Measurements from ENCODE around the gene LPIN3. TPM values are rescaled to one million over a fixed set of nuclear protein-coding genes. Genes with fewer than 3 reads are reported as not detected.

The LPIN3 gene
- total RNA-seq, 1 experiment from 2014 or later = 13.9 TPM

DNA sequence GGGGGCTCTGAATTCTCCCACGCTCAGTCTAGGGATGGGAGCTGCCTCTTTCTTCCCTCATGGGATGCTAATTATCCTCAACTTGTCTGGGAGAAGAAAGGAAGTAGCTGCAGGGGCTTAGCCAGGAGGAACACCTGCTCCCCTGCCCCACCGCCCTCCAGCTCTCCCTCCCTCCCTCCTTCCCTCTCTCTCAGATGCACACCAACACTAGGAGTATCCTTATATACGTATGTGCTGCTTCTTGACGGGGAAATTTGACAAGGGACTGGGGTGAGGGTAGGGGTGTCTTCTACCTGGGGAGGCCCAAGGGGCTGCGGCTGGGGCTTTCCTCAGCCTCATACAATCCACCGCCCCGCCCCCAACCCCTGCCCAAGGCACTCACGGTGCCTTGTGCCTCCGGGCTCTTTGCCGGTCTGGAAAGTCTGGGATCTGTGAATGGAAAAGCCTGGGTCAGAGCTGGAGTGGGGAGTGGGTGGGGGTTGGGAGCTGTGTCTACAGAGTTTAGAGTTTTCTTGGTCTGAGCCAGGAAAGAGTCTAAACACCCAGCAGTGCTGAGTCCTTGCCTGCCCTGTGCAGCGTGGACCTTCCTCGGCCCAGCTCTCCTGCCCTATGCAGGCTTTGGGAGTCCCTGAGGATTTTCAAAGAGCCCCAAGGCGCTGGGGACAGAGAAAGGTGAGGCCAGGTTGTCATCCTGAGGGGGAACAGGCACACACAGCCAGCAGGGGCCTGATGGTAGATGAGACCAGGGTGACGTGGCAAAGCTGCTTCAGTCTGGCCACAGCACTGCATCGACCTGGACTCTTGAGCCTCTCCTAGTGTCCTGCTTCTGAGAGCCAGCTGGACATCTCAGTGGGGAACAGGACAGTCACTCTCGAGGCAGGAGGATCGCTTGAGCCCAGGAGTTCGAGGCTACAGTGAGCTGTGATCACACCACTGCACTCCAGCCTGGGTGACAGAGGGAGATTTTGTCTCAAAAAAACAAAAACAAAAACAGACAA lies 55.3 kb downstream of the LPIN3 start:
- no peak for DNase-seq (ENCODE audit: low read depth)
- in situ Hi-C loops (cut with HindIII; ENCODE audit: low pct_unique_long_range_greater_than_20kb, low sequenced_read_pairs) = no loop called here

DNA sequence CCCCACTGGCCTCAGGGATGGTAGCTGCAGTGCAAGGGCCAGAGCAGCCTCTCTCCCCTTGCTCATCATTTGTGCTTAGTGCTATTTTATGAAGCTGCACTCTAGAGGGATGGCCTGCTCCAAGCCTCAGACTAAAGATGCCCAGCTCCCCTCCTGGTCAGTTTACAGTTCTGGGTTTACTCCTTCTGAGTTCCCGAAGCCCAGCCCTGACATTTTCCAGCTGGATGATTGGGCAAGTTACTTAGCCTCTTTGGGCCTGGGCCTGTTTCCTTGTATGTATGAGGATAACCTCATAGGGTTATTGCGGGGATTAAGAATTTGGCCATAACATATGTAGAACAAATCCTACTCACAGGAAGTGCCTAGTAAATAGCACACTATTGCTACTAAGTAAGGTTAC lies 57.8 kb downstream of the LPIN3 start:
- in situ Hi-C loops (cut with HindIII; ENCODE audit: low pct_unique_long_range_greater_than_20kb, low sequenced_read_pairs) = no loop called here
- DNase-seq (ENCODE audit: low read depth) = no peak

DNA sequence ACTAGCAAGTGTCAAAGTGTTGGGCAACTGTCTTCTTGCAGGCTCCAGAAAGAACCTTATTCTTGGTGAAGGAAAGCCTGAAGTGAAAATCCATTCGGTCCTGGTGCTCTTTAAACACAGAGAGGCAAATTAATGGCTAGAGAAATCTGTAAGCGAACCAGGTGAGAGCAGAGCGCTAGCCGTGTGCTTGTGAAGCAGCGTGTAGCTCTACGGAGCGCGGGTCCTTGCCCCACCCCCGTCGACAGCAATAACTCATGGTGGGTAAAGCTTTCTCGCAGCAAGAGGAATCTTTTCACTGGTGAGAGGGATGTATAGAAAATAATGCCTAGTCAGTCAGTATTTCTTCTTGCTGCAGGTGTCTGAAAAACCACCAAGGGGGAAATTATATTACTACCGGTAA lies 63.0 kb downstream of the LPIN3 start:
- in situ Hi-C loops (cut with HindIII; ENCODE audit: low pct_unique_long_range_greater_than_20kb, low sequenced_read_pairs) = no loop called here
- DNase-seq (ENCODE audit: low read depth) = no peak

DNA sequence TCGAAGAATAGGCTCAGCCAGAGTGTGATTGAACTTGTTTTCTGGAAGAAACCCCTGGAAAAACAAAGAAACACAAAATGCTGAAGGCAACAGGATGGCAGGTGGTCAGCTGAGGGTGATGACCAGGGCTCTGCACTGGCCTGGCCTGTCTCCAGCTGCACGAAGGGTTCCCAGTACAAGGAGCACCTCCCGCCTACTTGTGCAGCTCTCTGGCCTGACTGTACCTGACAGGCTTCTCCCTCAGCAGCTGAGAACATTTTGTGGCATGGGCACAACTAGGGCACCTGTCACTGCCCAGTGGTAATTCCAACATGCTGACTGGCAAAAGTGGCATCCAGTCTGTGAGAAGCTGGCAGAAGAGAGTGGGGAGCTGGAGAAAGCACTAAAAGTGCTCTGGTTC lies 64.8 kb downstream of the LPIN3 start:
- no peak for DNase-seq (ENCODE audit: low read depth)
- in situ Hi-C loops (cut with HindIII; ENCODE audit: low pct_unique_long_range_greater_than_20kb, low sequenced_read_pairs) = no loop called here

DNA sequence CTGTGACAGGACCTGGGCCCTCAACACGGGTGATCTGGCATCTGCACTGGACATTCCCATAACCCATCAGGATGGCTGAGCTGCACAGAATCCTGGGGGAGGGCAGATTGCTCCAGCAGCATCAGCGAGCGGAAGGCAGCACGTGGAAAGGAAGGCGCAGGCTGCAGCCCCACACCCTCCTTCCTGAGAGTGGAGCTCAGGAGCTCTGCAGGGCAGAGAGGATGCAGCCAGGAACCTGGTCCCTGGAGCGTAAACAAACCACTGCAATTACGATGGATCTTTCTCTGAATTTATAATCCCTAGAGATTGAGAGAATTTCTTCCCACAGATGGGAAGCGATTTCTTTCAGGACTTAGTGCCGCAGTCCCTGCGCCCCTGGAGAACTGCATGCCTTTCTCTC lies 65.7 kb downstream of the LPIN3 start:
- no peak for DNase-seq (ENCODE audit: low read depth)
- in situ Hi-C loops (cut with HindIII; ENCODE audit: low pct_unique_long_range_greater_than_20kb, low sequenced_read_pairs) = no loop called here

DNA sequence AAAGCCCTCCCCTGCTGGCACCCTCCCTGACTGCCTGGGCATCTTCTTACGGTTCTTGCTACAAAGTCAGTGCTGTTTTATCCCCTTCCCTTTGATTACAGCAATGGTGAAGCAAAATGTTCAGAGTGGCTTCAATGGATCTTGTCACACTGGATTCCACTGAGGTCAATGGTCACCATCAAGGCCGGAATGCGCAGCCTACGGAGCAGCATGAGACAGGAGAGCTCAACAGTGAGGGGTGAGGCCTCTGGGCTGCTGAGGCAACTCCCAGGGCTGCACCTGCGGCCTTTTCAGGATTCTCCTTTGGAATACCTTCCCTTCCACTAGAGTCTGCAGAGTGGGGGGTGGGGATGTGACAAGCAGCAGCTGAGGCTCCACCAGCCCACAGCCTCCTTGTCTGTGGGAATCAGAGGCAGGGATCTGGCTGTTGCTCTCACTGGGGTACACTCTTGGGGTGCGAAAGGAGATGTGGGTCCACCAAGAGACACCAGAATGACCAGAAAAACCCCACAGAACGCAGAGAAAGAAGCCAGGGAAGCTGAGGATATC lies 66.3 kb downstream of the LPIN3 start:
- DNase-seq (ENCODE audit: low read depth) = no peak

DNA sequence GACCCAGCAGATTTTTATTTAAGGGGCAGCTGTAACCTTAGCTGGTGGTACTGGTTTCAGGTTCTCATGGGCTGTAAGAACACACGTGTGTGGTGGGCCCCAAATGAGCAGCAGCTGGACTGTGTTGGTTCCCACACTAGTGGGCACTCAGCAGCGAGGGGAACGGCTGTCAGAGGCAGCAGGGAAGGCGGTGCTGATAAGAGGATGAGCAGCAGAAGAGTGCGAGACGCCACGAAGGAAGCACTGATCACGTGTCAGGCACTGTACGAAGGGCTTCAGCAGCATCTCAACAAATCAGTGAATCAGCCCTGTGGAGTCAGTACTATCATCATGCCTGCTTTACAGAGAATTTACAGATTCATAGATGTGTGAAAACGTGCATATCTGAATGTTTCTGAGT lies 67.0 kb downstream of the LPIN3 start:
- in situ Hi-C loops (cut with HindIII; ENCODE audit: low pct_unique_long_range_greater_than_20kb, low sequenced_read_pairs) = no loop called here

More for the DNA sequence above, 66.3 kb downstream of the LPIN3 start:
- in situ Hi-C loops (cut with HindIII; ENCODE audit: low pct_unique_long_range_greater_than_20kb, low sequenced_read_pairs) = no loop called here

DNA sequence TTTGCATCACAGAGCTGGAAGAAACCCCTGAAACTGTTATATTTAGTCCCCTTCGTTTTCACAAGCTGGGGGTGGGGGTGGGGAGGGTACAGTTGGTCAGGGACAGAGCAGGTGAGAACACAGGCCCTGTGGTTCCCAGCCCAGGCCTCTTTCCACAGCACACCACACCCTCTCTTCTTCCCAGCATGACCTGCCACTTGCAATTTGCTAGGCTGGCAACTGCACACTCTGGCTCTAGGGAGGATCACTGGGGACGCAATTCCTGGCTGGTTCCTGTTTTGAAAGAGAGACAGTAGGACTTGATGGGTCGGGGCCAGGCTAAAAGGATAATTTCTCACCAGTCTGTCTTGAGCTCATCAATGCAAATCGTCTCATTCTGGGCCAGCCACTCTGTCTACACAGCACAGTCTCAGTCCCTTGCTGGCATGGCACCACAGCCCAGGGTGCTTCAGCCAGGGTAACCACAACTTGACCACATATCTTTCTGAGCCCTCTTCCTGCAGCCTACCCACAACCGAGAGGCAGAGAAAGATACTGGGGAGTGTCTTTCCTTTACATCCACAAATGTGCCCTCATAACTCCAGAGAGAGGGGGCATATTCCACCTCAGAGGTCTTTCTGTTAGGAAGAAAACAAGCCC lies 67.7 kb downstream of the LPIN3 start:
- in situ Hi-C loops (cut with HindIII; ENCODE audit: low pct_unique_long_range_greater_than_20kb, low sequenced_read_pairs) = no loop called here
- DNase-seq (ENCODE audit: low read depth) = no peak

More for the DNA sequence above, 67.0 kb downstream of the LPIN3 start:
- DNase-seq (ENCODE audit: low read depth) = no peak

DNA sequence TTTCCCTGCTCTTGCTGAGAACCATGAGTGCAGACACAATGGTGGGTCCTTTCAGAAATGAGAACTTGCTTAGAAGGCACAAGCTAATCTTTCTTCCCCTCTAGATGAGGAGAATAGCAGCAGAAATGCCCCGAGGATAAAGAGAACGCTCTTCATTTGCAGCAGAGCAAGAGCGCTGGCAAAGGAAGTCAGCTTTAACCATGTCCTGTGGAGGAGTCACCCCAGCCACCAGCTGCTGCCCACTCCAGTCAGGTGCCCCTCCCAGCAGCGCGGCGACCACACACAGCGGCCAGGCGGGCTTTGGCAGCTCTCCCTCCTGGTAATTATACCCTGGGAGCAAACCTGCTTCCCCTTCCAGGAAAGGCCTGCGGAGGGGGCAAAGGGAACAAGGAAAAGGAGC lies 68.4 kb downstream of the LPIN3 start:
- in situ Hi-C loops (cut with HindIII; ENCODE audit: low pct_unique_long_range_greater_than_20kb, low sequenced_read_pairs) = no loop called here
- no peak for DNase-seq (ENCODE audit: low read depth)

Other genes with a start within 250 kb of the LPIN3 start
- 37.6 and 80.0 TPM in 2 replicates for gene PLCG1, start 203.3 kb upstream of the LPIN3 start, total RNA-seq (2014; rRNA removed; shearing (Covaris generic); ENCODE audit: low replicate concordance)
- 3.5 and 5.9 TPM in 2 replicates for gene ZHX3, start 23.1 kb upstream of the LPIN3 start, total RNA-seq (2014; rRNA removed; shearing (Covaris generic); ENCODE audit: low replicate concordance)
- gene EMILIN3, start 26.0 kb downstream of the LPIN3 start, total RNA-seq (2014; rRNA removed; shearing (Covaris generic); ENCODE audit: low replicate concordance) = not detected in 2 replicates

All from Caki2 (cell line).